Sigmoid colon (tissue), 4 donors: ENCODE measurements around the gene EXOC6.

Source experiments
- EP300 ChIP-seq, 4 donors: sonication (generic); formaldehyde crosslinking; IDR thresholded peaks; one replicate each; pipeline ENCODE4 v1.6.1; 2017; ENCODE audit warnings: antibody characterized with exemption in 4 of 4
- POLR2A ChIP-seq, 2 donors: fragments of 450-650 bp; IDR thresholded peaks; one replicate each; pipeline ENCODE4 v1.6.1; 2016; ENCODE audit warnings: antibody characterized with exemption in 2 of 2, mild to moderate bottlenecking in 2 of 2, moderate library complexity in 2 of 2
- POLR2AphosphoS5 ChIP-seq, 4 donors: sonication (generic); formaldehyde crosslinking; IDR thresholded peaks; one replicate each; pipeline ENCODE4 v1.6.1; 2017; ENCODE audit warnings: antibody characterized with exemption in 4 of 4
- TF ChIP-seq, protein P1 (sequence below), 4 experiments: fragments of 450-650 bp in 3 of 4; fragments of 200-600 bp in 1 of 4; IDR thresholded peaks; one replicate each; pipeline ENCODE4 v1.5.1; 2016 to 2019; ENCODE audit warnings: antibody characterized with exemption in 4 of 4, mild to moderate bottlenecking in 3 of 4, moderate library complexity in 2 of 4

DNA sequence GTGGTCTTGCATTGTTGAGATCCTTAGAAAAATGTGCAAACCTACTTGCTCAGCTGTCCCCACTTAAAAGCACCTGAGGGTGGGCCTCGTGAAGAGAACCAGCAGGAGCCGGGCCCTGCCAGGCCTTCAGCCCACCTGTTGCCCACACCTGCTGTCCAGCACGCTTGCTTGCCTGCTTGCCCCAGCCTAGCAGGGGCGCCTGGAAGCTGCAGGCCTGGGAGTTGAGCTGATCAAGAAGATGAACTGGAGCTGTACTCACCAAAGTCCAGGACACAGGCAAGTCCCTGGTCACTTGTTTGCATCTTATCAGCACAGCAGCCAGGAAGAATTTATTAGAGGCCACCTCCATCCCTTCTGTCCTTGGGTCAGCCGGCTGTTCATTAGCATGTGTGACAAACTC, 248.6 kb downstream of the EXOC6 start:
- TF ChIP-seq, protein P1, sequence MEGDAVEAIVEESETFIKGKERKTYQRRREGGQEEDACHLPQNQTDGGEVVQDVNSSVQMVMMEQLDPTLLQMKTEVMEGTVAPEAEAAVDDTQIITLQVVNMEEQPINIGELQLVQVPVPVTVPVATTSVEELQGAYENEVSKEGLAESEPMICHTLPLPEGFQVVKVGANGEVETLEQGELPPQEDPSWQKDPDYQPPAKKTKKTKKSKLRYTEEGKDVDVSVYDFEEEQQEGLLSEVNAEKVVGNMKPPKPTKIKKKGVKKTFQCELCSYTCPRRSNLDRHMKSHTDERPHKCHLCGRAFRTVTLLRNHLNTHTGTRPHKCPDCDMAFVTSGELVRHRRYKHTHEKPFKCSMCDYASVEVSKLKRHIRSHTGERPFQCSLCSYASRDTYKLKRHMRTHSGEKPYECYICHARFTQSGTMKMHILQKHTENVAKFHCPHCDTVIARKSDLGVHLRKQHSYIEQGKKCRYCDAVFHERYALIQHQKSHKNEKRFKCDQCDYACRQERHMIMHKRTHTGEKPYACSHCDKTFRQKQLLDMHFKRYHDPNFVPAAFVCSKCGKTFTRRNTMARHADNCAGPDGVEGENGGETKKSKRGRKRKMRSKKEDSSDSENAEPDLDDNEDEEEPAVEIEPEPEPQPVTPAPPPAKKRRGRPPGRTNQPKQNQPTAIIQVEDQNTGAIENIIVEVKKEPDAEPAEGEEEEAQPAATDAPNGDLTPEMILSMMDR (IDR thresholded peaks at IDR 0.05), result no peak
- no peak for TF ChIP-seq POLR2A (IDR thresholded peaks at IDR 0.05)
- TF ChIP-seq EP300 (IDR thresholded peaks at IDR 0.05), result no peak
- no peak for TF ChIP-seq POLR2AphosphoS5 (IDR thresholded peaks at IDR 0.05)
